ENCODE measurements around the gene RAPH1. TPM values are rescaled to one million over a fixed set of nuclear protein-coding genes. Genes with fewer than 3 reads are reported as not detected.

RAPH1 gene
- total and polyA plus RNA-seq, 4 donors = 3.7 to 74.2 (median 34.2) TPM

GRCh38 chr2:203461746-203462145, 73.4 kb downstream of the RAPH1 start:
- Histone ChIP-seq H3K9me3 (ENCODE audit: control insufficient read depth, low read length) (no peaks in the 10 kb centered on the region), H3K36me3 (ENCODE audit: control insufficient read depth in 1 of 2, insufficient read depth in 2 of 2, low read length in 1 of 2) (peaks cover 0 to 3% of the 10 kb centered on the region in 2 donors), H3K27ac (ENCODE audit: low read depth in 1 of 2, low read length in 2 of 2) (no peak overlapping the region), H3K27me3 (ENCODE audit: control insufficient read depth in 1 of 2, insufficient read depth in 2 of 2, low read length in 1 of 2) (no peaks in the 10 kb centered on the region), H3K4me3 (ENCODE audit: low read length in 2 of 2) (no peak overlapping the region), H3K4me1 (ENCODE audit: control insufficient read depth in 1 of 2, insufficient read depth in 2 of 2, low read length in 2 of 2) (no peaks in the 10 kb centered on the region)
- intact Hi-C loops (cut with DNase I) = no loop called here
- ATAC-seq (ENCODE audit: low FRiP score) = no peak
- DNase-seq = no peak

DNA sequence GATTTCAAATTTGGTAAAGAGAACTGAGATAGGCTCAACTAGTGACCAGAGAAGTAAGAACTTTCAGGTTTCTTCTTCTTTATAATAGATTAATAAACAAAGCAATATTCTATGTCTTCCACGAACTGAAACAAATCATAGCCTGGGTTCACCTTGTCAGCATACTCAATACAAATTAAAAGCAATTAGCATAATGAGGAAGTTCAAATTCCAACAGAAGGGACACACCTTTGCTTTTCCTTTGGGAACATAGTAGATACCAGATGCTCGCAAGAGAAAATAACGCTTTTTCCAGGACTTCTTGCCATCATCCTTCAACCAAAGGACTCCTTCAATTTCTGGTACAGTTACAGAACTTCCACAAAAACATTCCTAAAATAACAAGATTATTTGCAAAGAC, 79.9 kb downstream of the RAPH1 start:
- no peaks in the 10 kb centered on the region for H3K27me3 ChIP-seq (ENCODE audit: control insufficient read depth in 1 of 2, insufficient read depth in 2 of 2, low read length in 1 of 2)
- ATAC-seq (ENCODE audit: low FRiP score) = no peak
- H3K9me3 ChIP-seq (ENCODE audit: control insufficient read depth, low read length) = no peaks in the 10 kb centered on the region
- no peak for DNase-seq
- no peaks in the 10 kb centered on the region for H3K4me1 ChIP-seq (ENCODE audit: control insufficient read depth in 1 of 2, insufficient read depth in 2 of 2, low read length in 2 of 2)
- H3K27ac ChIP-seq (ENCODE audit: low read depth in 1 of 2, low read length in 2 of 2) = no peak overlapping the region
- peaks cover 0 to 8% of the 10 kb centered on the region in 2 donors for H3K36me3 ChIP-seq (ENCODE audit: control insufficient read depth in 1 of 2, insufficient read depth in 2 of 2, low read length in 1 of 2)
- H3K4me3 ChIP-seq (ENCODE audit: low read length in 2 of 2) = no peak overlapping the region
- WGBS, 2 donors = 78 to 84% methylated on average over 3 of the region's 3 CpGs
- intact Hi-C loops (cut with DNase I) = loop anchor here in 1 of 2 donors (10.0 kb wide), 2 partner anchors 170 to 230 kb away; no protein-coding TSS in a partner anchor

- H3K27ac ChIP-seq (ENCODE audit: low read depth in 1 of 2, low read length in 2 of 2) = no peak overlapping the region
- peak; percentile 86 for ATAC-seq (ENCODE audit: low FRiP score)
- no peaks in the 10 kb centered on the region for H3K4me1 ChIP-seq (ENCODE audit: control insufficient read depth in 1 of 2, insufficient read depth in 2 of 2, low read length in 2 of 2)
- DNase-seq = no peak
- H3K4me3 ChIP-seq (ENCODE audit: low read length in 2 of 2) = no peak overlapping the region
- H3K36me3 ChIP-seq (ENCODE audit: control insufficient read depth in 1 of 2, insufficient read depth in 2 of 2, low read length in 1 of 2) = peaks cover 0 to 5% of the 10 kb centered on the region in 2 donors
- intact Hi-C loops (cut with DNase I) = loop anchor here in 1 of 2 donors (10.0 kb wide), 2 partner anchors 169 to 229 kb away; no protein-coding TSS in a partner anchor
- no peaks in the 10 kb centered on the region for H3K27me3 ChIP-seq (ENCODE audit: control insufficient read depth in 1 of 2, insufficient read depth in 2 of 2, low read length in 1 of 2)
- WGBS, 2 donors = 0 to 3% methylated on average over 1 of the region's 1 CpG
- no peaks in the 10 kb centered on the region for H3K9me3 ChIP-seq (ENCODE audit: control insufficient read depth, low read length)
Measured at GRCh38 chr2:203453858-203454451, 81.1 kb downstream of the RAPH1 start.

DNA sequence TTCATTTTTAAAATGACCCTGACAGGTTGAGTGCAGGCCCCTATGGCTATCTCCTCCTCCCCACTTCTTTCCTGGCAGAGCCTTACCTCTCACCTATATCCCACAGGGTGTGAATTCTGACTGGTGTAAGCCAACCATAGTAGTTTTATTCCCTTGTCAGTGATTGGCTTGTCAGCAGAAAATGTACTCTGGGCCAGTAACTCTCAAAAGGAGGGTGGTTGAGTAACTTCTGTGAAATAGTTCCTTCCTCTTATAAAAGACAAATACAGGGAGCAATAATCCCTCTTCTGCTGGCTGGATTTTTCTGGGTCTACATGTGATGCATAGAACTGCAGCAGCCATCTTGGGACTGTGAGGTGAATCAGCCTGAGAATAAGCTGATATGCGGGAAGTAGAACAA, 83.4 kb downstream of the RAPH1 start:
- Histone ChIP-seq H3K36me3 (ENCODE audit: control insufficient read depth in 1 of 2, insufficient read depth in 2 of 2, low read length in 1 of 2) (peaks cover 0 to 5% of the 10 kb centered on the region in 2 donors), H3K27ac (ENCODE audit: low read depth in 1 of 2, low read length in 2 of 2) (no peak overlapping the region), H3K4me3 (ENCODE audit: low read length in 2 of 2) (no peak overlapping the region), H3K4me1 (ENCODE audit: control insufficient read depth in 1 of 2, insufficient read depth in 2 of 2, low read length in 2 of 2) (no peaks in the 10 kb centered on the region), H3K9me3 (ENCODE audit: control insufficient read depth, low read length) (no peaks in the 10 kb centered on the region), H3K27me3 (ENCODE audit: control insufficient read depth in 1 of 2, insufficient read depth in 2 of 2, low read length in 1 of 2) (no peaks in the 10 kb centered on the region)
- intact Hi-C loops (cut with DNase I) = loop anchor here in 1 of 2 donors (10.0 kb wide), 2 partner anchors 167 to 227 kb away; no protein-coding TSS in a partner anchor
- ATAC-seq (ENCODE audit: low FRiP score) (no peak), DNase-seq (no peak)
- WGBS, 2 donors = 92 to 100% methylated on average over 1 of the region's 1 CpG

DNA sequence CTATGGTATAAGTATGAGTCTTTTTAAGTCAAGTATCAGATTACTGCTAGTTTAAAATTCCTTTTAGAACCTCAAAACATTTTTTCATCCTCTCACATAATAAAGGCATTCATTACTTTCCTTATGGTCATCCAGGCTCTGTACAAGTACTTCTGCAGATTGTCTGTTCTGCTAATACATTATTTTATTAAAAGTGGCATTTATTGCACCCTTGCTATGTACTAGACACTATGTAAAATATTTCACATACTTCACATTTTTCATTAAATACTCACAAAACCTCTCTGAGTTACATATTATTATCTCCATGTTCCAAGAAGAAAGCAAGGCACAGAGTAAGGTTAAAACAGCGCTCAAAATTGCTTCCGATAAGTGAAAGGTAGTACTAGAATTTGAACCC, 84.1 kb downstream of the RAPH1 start:
- H3K4me1 ChIP-seq (ENCODE audit: control insufficient read depth in 1 of 2, insufficient read depth in 2 of 2, low read length in 2 of 2) = no peaks in the 10 kb centered on the region
- 70 to 87% methylated on average over 2 of the region's 2 CpGs for WGBS, 2 donors
- ATAC-seq (ENCODE audit: low FRiP score) (no peak), DNase-seq (no peak)
- H3K27ac ChIP-seq (ENCODE audit: low read depth in 1 of 2, low read length in 2 of 2) = no peak overlapping the region
- no peaks in the 10 kb centered on the region for H3K9me3 ChIP-seq (ENCODE audit: control insufficient read depth, low read length)
- H3K4me3 ChIP-seq (ENCODE audit: low read length in 2 of 2) = no peak overlapping the region
- H3K36me3 ChIP-seq (ENCODE audit: control insufficient read depth in 1 of 2, insufficient read depth in 2 of 2, low read length in 1 of 2) = peaks cover 2 to 5% of the 10 kb centered on the region in 2 donors
- H3K27me3 ChIP-seq (ENCODE audit: control insufficient read depth in 1 of 2, insufficient read depth in 2 of 2, low read length in 1 of 2) = no peaks in the 10 kb centered on the region
- intact Hi-C loops (cut with DNase I) = loop anchor here in 1 of 2 donors (10.0 kb wide), 2 partner anchors 166 to 226 kb away; no protein-coding TSS in a partner anchor

DNA sequence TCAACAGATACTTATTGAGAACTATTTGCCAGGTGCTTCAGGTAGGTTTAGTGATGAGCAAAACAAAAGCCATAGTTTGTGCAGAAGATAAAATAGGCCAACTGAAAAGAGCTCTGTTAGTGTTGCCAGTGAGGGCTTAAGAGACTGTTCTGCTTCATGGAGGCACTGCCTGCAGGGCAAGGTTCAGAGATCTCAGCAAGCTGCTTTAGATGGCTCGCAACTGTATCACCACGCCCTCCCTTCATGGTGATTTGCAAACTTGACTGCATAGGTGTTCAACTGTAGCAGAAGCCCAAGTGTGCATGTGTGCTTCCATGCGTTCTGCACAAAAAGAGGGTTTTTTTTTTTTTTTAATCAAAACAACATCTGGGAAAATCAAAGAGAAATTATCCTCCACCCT, 84.5 kb downstream of the RAPH1 start:
- ATAC-seq (ENCODE audit: low FRiP score) (no peak), DNase-seq (no peak)
- no peak overlapping the region for H3K4me3 ChIP-seq (ENCODE audit: low read length in 2 of 2)
- H3K9me3 ChIP-seq (ENCODE audit: control insufficient read depth, low read length) = no peaks in the 10 kb centered on the region
- WGBS, 2 donors = 78 to 83% methylated on average over 3 of the region's 3 CpGs
- peaks cover 2 to 5% of the 10 kb centered on the region in 2 donors for H3K36me3 ChIP-seq (ENCODE audit: control insufficient read depth in 1 of 2, insufficient read depth in 2 of 2, low read length in 1 of 2)
- intact Hi-C loops (cut with DNase I) = loop anchor here in 1 of 2 donors (10.0 kb wide), 2 partner anchors 166 to 226 kb away; no protein-coding TSS in a partner anchor
- no peaks in the 10 kb centered on the region for H3K4me1 ChIP-seq (ENCODE audit: control insufficient read depth in 1 of 2, insufficient read depth in 2 of 2, low read length in 2 of 2)
- no peaks in the 10 kb centered on the region for H3K27me3 ChIP-seq (ENCODE audit: control insufficient read depth in 1 of 2, insufficient read depth in 2 of 2, low read length in 1 of 2)
- H3K27ac ChIP-seq (ENCODE audit: low read depth in 1 of 2, low read length in 2 of 2) = no peak overlapping the region

GRCh38 chr2:203446780-203447179, 88.3 kb downstream of the RAPH1 start:
- Histone ChIP-seq H3K4me3 (ENCODE audit: low read length in 2 of 2) (no peak overlapping the region), H3K4me1 (ENCODE audit: control insufficient read depth in 1 of 2, insufficient read depth in 2 of 2, low read length in 2 of 2) (no peaks in the 10 kb centered on the region), H3K27ac (ENCODE audit: low read depth in 1 of 2, low read length in 2 of 2) (no peak overlapping the region), H3K27me3 (ENCODE audit: control insufficient read depth in 1 of 2, insufficient read depth in 2 of 2, low read length in 1 of 2) (no peaks in the 10 kb centered on the region), H3K9me3 (ENCODE audit: control insufficient read depth, low read length) (no peaks in the 10 kb centered on the region), H3K36me3 (ENCODE audit: control insufficient read depth in 1 of 2, insufficient read depth in 2 of 2, low read length in 1 of 2) (peaks cover 3 to 5% of the 10 kb centered on the region in 2 donors)
- DNase-seq = no peak
- intact Hi-C loops (cut with DNase I) = loop anchor here in 1 of 2 donors (10.0 kb wide), 1 partner anchor 122 kb away; the partner anchor contains the start of gene ABI2
- no peak for ATAC-seq (ENCODE audit: low FRiP score)
- WGBS, 2 donors = 94% methylated on average over 3 of the region's 3 CpGs

GRCh38 chr2:203446071-203446481, 89.0 kb downstream of the RAPH1 start:
- Histone ChIP-seq H3K27me3 (ENCODE audit: control insufficient read depth in 1 of 2, insufficient read depth in 2 of 2, low read length in 1 of 2) (no peaks in the 10 kb centered on the region), H3K4me1 (ENCODE audit: control insufficient read depth in 1 of 2, insufficient read depth in 2 of 2, low read length in 2 of 2) (no peaks in the 10 kb centered on the region), H3K27ac (ENCODE audit: low read depth in 1 of 2, low read length in 2 of 2) (no peak overlapping the region), H3K4me3 (ENCODE audit: low read length in 2 of 2) (no peak overlapping the region), H3K9me3 (ENCODE audit: control insufficient read depth, low read length) (no peaks in the 10 kb centered on the region), H3K36me3 (ENCODE audit: control insufficient read depth in 1 of 2, insufficient read depth in 2 of 2, low read length in 1 of 2) (peaks cover 5% of the 10 kb centered on the region in 2 donors)
- intact Hi-C loops (cut with DNase I) = loop anchor here in 1 of 2 donors (10.0 kb wide), 1 partner anchor 121 kb away; the partner anchor contains the start of gene ABI2
- DNase-seq (no peak), ATAC-seq (ENCODE audit: low FRiP score) (no peak)
- 76 to 80% methylated on average over 3 of the region's 3 CpGs for WGBS, 2 donors

GRCh38 chr2:203444738-203445137, 90.4 kb downstream of the RAPH1 start:
- Histone ChIP-seq H3K4me1 (ENCODE audit: control insufficient read depth in 1 of 2, insufficient read depth in 2 of 2, low read length in 2 of 2) (no peaks in the 10 kb centered on the region), H3K4me3 (ENCODE audit: low read length in 2 of 2) (no peak overlapping the region), H3K27me3 (ENCODE audit: control insufficient read depth in 1 of 2, insufficient read depth in 2 of 2, low read length in 1 of 2) (no peaks in the 10 kb centered on the region), H3K27ac (ENCODE audit: low read depth in 1 of 2, low read length in 2 of 2) (no peak overlapping the region), H3K36me3 (ENCODE audit: control insufficient read depth in 1 of 2, insufficient read depth in 2 of 2, low read length in 1 of 2) (peaks cover 0 to 5% of the 10 kb centered on the region in 2 donors), H3K9me3 (ENCODE audit: control insufficient read depth, low read length) (no peaks in the 10 kb centered on the region)
- no peak for DNase-seq
- no peak for ATAC-seq (ENCODE audit: low FRiP score)
- 44 to 46% methylated on average over 7 of the region's 7 CpGs for WGBS, 2 donors
- intact Hi-C loops (cut with DNase I) = loop anchor here in 1 of 2 donors (10.0 kb wide), 1 partner anchor 120 kb away; the partner anchor contains the start of gene ABI2
